CD4-positive, alpha-beta T cell treated with Interleukin-17A for 4 hours (primary cell): Measurements from ENCODE around the gene AGFG1.

Experiments
- DNase-seq: peaks from one replicate; pipeline ENCODE4 v3.0.0-alpha.2; 2020; ENCODE audit warnings: mixed read lengths

Gene AGFG1

DNA sequence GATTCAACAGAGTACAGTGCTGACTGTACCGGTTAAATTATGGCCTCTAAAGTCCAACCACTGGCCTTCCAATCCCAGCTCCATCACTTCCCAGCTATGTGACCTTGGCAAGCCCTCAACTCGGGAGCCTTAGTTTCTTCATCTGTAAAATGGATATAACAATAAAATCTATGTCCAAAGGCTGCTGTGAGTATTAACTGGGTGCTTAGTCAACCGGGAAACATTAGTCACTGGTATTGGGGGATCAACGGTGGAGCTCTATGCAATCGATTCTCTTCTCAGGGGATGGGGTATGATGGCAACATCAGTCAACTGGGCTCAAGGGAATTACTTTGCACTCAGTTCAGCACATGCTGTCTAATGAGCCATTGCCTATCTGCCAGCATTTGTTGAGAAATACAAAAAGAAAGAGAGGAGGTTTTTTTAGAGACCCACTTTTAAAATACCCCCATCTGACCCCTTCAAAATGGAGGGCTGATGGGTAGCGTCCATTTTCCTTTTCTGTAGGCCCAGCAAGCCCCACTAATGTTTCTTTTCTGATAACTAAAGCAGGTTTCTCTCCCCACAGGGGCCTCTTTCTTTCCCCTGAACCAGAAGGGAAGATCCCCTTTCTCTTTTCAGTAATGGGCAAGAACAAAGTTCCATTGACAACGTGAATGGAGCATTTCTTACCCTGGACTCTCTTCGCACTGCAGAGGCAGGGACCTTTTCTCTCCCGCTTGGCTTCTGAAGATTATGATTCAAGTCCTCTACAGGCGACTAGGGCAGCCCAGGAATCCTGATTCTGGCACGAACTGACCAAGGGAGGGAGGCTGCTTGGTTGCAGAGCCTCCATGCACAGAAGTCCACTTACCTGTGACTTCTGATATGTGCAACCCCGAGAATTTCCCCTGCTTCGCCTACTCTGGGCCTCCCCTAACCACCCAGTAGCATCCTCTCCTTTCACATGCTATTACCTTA is 8.7 kb upstream of the AGFG1 start:
- no peak for DNase-seq

DNA sequence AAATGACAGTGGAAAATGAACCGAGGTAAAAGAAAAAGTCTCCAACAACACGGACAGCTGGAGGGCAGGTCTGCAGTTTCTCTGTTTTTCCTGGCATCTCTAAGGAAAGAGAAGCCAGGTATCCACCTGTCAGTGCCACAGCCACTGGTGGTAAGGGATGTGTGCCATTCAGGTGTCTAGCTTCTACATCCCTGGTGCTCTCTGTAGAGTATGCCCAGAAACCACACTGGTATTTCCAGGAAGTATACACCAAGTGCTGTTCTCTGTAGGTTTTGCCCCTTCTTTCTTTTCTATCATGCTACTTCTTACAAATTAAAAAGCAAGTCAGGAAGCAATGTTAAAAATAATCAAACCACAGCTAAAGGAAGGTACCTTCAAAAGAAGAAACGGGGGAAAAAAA is 7.6 kb upstream of the AGFG1 start:
- DNase-seq = no peak

DNA sequence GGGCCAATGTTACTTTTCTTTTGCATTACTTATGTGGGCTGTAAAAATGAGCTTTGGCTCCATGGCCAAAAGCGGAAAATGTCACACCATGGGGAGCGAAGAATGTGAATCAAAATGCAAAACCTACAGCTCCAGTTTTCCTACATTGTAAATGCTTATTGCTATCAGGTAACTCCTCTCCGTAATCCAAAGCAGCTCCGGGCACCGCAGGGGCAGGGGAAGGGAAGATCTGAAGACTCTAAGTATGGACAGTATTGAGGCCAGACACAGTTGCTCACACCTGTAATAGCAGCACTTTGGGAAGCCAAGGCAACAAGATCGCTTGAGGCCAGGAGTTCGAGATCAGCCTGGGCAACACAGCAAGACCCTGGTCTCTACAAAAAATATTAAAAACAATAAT is 7.1 kb upstream of the AGFG1 start:
- no peak for DNase-seq

DNA sequence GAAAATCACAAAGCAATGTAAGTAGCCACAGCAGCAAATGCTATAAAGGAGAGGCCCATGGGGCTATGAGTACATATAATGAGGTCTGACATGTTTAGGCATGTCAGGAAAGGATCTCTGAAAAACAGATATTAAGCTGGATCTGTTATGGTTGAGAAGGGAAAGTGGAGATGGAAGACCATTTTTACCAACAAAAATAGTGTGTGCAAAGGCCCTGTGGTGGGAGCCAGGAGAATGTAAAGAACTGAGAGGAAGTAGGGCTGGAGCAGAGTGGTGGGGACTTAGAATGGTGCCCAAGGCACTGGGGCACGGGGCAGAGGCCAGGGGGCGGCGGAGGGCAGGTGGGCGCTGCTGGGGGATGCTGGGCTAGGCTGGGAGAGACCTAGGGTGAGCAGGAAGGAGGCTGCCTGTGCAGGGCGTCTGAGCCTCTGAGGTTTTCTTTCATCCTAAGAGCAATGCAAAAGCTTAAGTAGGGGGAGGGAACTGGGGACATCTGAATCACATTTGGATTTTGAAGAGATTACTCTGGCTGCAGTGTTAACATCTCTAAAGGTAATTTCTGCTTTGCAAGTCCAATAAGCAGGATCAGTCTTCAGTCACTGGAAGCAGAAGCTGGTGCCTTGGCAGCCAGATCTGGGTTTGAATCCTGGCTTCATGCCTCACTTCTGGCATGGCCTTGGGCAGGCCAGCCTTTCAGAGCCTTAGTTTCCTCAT is 4.9 kb upstream of the AGFG1 start:
- DNase-seq = no peak

DNA sequence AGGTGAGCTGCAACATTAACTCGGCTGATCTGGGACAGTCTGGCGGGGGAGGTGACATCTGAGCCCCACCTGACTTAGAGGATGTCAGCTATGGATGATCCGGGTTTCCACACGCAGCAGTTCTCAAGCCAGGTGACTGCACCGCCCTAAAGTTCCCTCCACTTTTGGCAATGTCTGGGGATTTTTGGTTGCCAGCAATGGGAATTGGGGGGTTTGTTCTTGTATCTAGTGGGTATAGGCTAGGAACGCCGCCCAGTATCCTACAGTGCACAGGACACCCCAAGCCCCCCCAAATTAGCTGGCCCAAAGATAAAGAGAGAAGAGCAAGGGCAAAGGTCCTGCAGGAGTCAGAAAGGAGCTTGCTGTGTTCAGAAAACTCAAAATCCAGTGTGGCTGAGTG is 544 bp upstream of the AGFG1 start:
- DNase-seq = no peak

DNA sequence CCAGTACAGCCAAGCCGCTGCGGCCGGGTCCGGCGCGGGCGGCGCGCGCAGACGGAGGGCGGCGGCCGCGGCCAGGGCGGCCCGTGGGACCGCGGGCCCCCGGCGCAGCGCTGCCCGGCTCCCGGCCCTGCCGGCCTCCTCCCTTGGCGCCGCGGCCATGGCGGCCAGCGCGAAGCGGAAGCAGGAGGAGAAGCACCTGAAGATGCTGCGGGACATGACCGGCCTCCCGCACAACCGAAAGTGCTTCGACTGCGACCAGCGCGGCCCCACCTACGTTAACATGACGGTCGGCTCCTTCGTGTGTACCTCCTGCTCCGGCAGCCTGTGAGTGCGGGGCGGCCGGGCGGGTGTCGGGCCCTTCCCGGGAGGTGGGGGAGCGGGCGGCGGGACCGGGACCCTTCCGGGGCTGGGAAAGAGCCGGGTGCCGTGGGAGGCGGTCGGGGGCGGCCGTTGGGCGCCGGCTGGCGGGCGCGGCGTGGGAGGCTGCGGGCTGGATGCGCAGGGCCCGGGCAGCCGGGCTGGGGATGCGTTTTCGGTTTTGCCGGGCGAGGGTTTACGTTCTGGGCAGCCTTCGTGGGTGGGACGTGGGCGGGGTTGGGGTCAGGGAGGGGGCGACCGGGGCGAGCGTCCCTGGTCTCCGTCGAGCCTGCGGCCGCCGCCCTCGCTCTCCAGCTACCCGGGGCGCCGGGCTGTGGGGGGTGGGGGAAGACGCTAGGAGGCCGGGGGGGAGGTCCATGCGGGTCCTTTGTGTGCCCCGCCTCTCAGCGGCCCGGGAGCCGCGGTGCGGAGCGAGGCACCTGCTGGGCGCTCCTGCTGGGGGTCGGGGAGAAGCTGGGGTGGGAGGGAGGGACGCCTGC is 537 bp downstream of the AGFG1 start:
- peak; percentile 55 for DNase-seq

DNA sequence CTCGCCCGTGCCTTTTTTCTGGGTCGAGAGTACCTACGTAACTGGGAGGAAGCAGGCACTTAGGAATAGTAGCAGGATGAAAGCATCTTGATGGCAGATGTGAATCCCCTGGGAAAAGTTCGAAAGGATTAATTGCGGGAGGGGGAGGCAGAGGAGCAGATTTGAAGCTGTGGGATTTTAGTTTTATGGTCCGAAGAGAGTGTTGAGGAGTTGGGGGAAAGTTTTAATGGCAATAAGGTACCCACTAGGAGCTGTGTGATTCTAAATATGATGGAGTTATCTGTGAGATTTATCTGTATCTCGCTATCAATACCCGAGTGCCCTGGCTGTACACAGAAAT is 1.1 kb downstream of the AGFG1 start:
- no peak for DNase-seq

DNA sequence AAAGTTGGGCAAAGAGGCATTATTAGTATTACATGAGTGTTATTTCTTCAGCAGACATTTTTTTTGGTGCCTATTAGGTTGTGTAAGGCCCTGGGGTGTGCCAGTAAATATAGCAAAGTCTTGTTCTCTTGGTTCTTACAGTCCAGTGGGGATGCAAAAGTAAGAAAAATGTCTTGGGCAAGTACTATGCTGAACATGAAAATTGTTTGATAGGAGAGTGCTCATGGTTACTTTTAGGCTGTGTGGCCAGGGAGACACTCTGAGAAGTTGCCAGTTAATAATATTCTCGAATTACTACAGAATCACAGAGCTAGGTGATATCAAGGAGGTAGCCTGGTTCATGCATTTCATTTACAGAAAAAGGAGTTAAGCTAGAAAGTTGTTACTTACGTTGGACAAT is 1.9 kb downstream of the AGFG1 start:
- no peak for DNase-seq

DNA sequence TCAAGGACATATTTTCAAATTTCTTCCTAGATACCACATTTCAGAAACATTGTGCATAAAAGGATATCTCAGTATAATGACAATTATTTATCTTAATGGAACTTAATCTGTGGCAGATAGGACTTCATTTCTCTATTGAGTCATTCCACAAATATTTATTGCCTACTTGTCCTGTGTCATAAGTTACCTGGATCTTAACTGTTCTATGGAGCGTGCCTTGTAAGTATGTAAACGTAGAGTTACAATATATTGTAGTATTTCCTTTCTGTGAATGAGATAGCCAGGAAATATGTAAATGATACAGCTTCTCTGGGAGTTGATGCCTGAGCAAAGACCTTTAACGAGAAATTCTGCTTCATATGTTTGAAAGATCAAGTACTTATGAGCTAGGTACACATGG is 2.5 kb downstream of the AGFG1 start:
- no peak for DNase-seq

DNA sequence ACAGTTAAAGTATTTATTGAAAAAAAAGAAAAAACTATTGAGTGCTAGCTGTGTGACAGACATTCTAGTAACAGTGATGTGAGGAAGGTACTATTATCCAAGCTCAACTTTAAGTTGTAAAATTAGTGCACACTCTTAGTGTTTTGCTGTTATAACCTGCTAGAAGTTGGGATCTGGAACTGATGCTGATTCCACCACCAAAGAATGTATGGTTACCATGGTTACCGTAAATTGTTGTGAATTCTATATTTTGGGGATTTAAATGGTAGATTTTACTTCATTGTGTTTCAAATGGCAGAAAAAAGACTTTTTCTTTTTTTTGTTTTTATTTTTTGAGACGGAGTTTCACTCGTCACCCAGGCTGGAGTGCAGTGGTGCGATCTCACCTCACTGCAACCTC is 5.3 kb downstream of the AGFG1 start:
- no peak for DNase-seq

DNA sequence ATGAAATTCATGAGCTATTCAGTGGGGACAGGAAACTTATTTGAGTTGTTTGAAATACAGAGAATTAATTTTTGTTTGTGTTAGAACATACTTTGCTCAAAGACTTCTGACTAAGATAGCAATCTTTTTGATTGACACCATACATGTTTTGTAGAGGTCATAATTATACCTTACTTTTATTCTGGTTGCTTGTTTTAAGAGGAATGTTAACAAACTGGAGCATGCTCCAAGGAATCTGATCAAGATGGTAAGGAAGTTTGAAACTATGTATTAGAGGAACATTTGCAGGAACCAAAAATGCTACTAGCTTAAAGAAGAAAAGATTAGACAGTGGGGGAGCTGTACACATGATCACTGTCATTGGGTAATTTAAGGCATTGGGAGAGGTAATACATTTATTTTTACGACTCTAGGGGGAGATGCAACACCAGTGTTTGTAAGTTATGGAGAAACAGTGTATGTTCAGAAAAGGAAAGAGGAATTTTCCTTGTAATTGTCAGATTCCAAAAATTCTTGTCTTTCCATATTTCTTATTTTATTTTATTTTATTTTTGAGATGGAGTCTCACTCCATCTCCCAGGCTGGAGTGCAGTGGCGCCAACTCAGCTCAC is 8.0 kb downstream of the AGFG1 start:
- no peak for DNase-seq

DNA sequence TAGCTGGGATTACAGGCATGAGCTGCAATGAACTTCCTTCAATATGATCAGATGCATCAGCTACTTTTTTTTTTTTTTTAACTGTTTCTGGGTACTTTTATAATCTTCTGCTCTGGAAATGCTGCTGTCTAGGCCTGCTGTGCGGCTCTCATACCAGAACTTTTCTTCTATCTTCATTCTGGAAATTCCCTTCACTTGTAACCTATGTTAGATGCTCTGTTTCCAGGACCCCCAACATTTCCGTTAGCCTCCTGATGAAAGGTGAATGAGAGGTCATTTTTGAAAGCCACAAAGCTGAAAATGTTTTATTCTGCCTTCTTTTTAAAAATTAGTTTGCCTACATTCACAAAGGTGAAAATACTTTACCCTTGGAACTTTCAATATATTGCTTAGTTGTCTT is 8.6 kb downstream of the AGFG1 start:
- DNase-seq = no peak

DNA sequence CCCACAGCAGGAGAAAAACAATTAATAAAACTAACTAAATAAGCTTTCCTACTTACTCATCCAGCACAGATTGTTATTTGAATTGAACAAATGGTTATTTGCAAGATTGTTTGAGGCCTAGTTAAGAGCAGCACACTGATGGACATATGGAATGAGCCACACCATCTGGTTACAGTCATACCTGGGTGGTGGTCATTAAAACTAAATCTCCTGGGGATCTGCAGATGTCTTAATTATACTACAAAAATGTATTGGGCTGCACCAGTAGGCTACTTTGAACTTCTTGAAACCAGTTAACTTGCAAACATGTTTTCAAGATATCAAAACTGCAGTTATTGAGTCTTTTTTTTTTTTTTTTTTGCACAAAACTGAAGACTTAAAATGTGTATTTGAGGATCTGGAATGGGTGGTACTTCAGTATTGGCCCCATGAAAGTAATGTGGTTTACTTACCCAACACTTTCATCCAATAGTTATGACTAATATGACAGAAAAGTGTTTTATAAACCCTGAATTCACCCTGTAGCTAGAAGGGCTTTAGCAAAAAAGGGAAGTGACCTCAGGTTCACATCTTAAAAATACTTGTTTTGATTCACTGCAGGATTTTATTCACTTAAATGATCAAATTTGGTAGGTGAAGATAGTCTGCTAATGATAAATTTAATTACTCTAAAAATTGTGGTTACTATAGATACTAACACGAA is 10.8 kb downstream of the AGFG1 start:
- no peak for DNase-seq

DNA sequence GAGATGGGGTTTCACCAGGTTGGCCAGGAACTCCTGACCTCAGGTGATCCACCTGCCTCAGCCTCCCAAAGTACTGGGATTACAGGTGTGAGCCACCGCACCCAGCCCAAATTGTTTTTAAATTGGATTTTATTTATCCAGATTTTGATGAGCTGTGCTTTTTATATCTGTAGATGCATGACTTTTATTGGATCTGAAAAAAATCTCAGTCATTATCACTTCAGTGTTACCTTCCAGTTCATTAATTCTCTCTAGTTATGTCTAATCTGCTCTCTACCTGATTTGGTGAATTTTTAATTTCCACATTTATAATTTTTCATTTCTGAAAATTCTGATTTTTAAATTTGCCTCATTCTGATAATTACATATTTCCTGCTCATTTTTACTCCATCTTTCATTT is 13.5 kb downstream of the AGFG1 start:
- no peak for DNase-seq

DNA sequence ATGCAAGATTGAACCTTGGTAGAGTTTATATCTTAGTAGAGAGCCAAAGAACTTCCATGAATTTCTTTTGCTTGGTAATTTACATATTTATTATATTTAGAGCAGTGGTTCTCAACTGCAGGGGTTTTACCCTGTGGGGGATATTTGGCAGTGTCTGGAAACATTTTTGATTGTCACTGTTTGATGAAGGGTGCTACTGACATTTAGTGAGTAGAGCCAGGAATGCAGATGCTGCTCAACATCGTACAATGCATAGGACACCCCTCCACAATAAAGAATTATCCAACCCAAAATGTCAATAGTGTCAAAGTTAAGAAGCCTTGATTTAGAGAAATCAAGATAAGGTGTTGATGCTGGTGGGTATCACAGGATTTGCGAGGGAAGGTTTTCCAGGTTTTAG is 14.7 kb downstream of the AGFG1 start:
- no peak for DNase-seq

DNA sequence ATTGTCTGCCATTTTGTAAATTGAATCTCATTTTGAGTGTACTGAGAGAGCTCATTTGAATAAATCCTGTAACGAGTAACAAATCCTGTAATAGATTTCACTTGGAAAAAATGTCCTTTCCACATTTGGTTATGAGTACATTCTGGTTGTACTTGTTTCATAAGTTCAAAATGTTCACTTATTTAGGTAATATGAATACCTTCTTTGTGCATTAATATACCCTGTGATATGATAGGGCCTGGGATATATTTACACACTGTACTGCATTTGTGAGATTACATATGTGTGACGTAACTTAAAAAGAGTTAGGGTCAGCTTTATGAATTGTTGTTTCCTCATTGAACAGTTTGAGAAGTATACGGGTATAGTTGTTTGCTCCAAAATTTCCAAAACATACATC is 16.1 kb downstream of the AGFG1 start:
- no peak for DNase-seq

DNA sequence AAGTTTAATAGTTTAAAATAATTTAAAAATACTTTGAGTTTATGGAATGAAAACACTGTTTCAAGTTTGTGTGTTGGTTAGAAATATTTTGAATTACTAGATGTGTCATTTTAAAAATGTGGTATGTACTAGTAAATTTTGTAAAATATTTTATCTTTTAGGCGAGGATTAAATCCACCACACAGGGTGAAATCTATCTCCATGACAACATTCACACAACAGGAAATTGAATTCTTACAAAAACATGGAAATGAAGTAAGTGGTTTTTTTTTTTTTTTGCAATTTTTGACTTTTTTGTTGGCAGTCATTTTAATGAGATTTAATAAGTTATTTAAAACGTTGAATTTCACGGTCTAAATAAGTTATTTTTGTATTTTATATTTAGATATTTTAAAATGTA is 19.4 kb downstream of the AGFG1 start:
- no peak for DNase-seq

DNA sequence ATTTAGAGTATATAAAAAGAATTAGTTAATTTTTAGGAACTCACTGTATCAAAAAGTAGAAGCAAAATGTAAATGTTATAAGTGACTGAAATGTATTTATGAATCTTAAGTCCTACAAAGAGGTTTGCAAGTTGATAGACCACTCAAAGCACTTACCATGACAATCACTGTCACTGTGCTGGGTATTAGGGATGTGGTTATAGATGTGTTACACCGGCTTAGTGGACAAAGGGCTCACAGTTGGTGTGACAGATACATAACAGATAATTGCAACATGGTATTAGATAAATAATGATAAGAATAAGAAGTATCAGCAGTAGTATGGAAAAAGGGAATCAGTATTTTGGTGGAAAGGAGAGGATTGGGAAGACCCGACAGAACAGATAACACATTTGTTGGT is 21.6 kb downstream of the AGFG1 start:
- no peak for DNase-seq

DNA sequence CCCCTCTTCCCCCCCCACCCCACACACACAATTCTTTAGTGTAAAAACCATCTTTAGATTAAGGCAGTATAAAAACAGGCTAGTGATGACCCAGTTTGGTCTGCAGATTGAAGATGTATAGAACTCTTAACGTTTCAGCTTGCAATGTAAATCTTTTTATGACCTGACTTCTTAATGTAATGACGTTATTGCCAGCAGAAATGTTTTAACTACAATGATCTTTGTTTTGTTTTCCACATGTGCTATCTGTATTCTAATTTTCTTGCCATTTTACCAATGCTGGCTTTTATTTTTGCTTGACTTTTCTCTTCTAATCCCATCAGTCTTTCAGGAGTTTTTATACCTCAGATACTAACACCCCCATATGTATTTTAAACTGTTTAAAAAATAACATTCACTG is 25.2 kb downstream of the AGFG1 start:
- no peak for DNase-seq

DNA sequence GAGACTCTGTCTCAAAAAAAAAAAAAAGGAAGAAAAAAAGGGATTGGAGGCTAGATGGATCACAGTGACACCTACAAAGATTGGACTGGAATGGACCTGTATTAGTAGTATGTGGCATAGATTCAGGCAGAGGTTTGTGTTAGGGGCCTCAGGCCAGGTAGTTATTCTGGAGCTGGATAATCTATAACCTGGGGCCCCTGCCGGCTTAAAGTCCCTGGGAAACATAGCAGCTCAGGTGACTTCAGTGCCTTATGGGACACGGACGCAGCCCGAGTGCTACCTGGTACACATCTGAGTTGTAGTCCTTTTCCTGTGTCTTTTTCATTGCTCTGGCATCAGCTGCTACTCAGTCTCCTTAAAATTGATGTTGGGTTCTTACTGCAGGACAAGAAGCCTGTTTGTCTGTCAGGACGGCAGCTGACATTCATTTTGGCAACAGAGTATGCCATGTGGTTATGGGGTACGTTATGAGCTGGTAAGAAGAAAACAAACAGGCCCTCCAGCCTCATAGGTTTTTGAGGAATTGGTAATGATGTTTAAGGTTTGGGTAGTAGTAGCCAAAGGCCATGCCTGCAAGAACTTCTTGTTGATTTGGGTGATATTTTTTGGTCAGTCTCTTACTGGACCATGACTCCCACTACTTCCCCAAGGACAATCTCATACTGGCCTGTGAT is 27.8 kb downstream of the AGFG1 start:
- DNase-seq = no peak

DNA sequence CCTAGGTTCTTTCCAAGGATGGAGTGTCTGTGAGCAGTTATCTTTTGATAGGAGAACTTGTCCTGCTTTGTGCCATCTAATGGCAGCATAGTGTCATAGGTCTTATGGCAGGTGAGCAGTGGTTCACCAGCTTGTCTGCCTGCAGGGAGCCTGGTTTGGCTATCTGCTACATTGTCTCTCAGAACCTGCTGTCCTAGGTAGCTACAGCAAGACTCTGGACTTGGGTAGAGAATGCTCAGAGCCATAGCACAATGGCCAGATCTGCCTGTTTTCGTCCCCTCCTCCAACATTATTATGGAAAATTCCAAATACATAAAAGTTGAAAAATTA is 28.3 kb downstream of the AGFG1 start:
- DNase-seq = no peak
